Tibial nerve (tissue), 4 donors: ENCODE results near the gene DNASE1L2. TPM values are rescaled to one million over a fixed set of nuclear protein-coding genes. Genes with fewer than 3 reads are reported as not detected.

Experiments used
- DNase-seq, 2 donors: peaks; one replicate each; pipeline ENCODE4 v3.0.0-alpha.2; 2019; ENCODE audit warnings: low spot score in 2 of 2
- H3K27ac ChIP-seq, 4 donors: fragments of 200-600 bp; sonication (generic) in 3 of 4; one replicate each; pipeline ENCODE4 v1.5.1; 2017 to 2019; ENCODE audit warnings: mild to moderate bottlenecking in 1 of 4
- H3K27me3 ChIP-seq, 2 donors: fragments of 200-600 bp; sonication (generic) in 1 of 2; one replicate each; pipeline versions ENCODE4 v1.5.1 to v1.6.0; 2017 to 2019
- H3K36me3 ChIP-seq, 3 donors: fragments of 200-600 bp; sonication (generic); one replicate each; pipeline ENCODE4 v1.5.1; 2018 to 2019
- H3K4me1 ChIP-seq, 4 donors: fragments of 200-600 bp; sonication (generic) in 3 of 4; one replicate each; pipeline ENCODE4 v1.5.1; 2017 to 2019
- H3K4me3 ChIP-seq, 4 donors: fragments of 200-600 bp; sonication (generic) in 3 of 4; one replicate each; pipeline ENCODE4 v1.5.1; 2017 to 2019; ENCODE audit warnings: mild to moderate bottlenecking in 1 of 4, moderate library complexity in 1 of 4
- H3K9me3 ChIP-seq, 4 donors: fragments of 200-600 bp; sonication (generic) in 3 of 4; one replicate each; pipeline ENCODE4 v1.5.1; 2017 to 2019
- EP300 ChIP-seq, 2 donors: sonication (generic); formaldehyde crosslinking; IDR thresholded peaks; one replicate each; pipeline ENCODE4 v1.6.1; 2017; ENCODE audit warnings: antibody characterized with exemption in 2 of 2, mild to moderate bottlenecking in 1 of 2
- POLR2A ChIP-seq, 2 donors: fragments of 450-650 bp; IDR thresholded peaks; one replicate each; pipeline ENCODE4 v1.6.1; 2017; ENCODE audit warnings: antibody characterized with exemption in 2 of 2, mild to moderate bottlenecking in 2 of 2, moderate library complexity in 2 of 2
- WGBS, 2 donors: methylation state at CpG; one replicate each; pipeline ENCODE4 v1.1.5; 2018; 5-methylcytosine and 5-hydroxymethylcytosine counted together
- total RNA-seq, 4 donors: library from RNA; depleted of rRNA; stranded (reverse); fragments of >200 nt; gene quantifications; one replicate each; pipeline ENCODE4 v1.1.0, GENCODE V29; 2016
- TF ChIP-seq, protein P1 (sequence below), 5 experiments: fragments of 200-600 bp in 3 of 5; fragments of 450-650 bp in 2 of 5; sonication (generic) in 3 of 5; IDR thresholded peaks; one replicate each; pipeline ENCODE4 v1.5.1; 2016 to 2019; ENCODE audit warnings: antibody characterized with exemption in 5 of 5, mild to moderate bottlenecking in 3 of 5, moderate library complexity in 2 of 5

The DNASE1L2 gene
- total RNA-seq, 4 donors from 2014 or later = 0.39 to 5.4 (median 0.64) TPM

DNA sequence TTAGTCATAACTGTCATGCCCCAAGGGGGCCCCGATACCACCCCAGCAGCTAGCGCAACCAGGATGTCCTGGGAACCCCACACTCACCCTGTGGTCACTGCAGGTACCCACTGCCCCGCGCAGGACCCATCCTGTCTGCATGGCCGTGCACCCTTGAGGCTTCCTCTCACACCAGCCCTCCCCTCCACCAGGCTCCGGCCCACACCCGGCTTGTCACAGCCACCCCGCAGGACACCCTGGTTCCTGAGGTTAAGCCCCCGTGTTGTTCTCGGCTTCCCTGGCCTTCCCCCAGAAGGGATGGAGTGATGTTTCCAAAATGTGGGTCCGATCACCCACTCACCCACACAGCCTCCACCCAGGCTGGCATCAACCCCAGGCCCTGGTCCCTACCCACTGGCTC lies 7.5 kb downstream of the DNASE1L2 start:
- Histone ChIP-seq H3K9me3 (no peaks in the 10 kb centered on the region), H3K4me3 (no peak overlapping the region), H3K36me3 (peaks cover 0 to 83% (median 12%) of the 10 kb centered on the region in 3 donors), H3K27ac (no peak overlapping the region), H3K4me1 (no peaks in the 10 kb centered on the region), H3K27me3 (no peaks in the 10 kb centered on the region)
- TF ChIP-seq POLR2A (IDR thresholded peaks at IDR 0.05) = no peak
- TF ChIP-seq, protein P1, sequence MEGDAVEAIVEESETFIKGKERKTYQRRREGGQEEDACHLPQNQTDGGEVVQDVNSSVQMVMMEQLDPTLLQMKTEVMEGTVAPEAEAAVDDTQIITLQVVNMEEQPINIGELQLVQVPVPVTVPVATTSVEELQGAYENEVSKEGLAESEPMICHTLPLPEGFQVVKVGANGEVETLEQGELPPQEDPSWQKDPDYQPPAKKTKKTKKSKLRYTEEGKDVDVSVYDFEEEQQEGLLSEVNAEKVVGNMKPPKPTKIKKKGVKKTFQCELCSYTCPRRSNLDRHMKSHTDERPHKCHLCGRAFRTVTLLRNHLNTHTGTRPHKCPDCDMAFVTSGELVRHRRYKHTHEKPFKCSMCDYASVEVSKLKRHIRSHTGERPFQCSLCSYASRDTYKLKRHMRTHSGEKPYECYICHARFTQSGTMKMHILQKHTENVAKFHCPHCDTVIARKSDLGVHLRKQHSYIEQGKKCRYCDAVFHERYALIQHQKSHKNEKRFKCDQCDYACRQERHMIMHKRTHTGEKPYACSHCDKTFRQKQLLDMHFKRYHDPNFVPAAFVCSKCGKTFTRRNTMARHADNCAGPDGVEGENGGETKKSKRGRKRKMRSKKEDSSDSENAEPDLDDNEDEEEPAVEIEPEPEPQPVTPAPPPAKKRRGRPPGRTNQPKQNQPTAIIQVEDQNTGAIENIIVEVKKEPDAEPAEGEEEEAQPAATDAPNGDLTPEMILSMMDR (IDR thresholded peaks at IDR 0.05) = no peak
- TF ChIP-seq EP300 (IDR thresholded peaks at IDR 0.05) = no peak
- WGBS, 2 donors = 89 to 97% methylated on average over 11 of the region's 11 CpGs
- DNase-seq = no peak

DNA sequence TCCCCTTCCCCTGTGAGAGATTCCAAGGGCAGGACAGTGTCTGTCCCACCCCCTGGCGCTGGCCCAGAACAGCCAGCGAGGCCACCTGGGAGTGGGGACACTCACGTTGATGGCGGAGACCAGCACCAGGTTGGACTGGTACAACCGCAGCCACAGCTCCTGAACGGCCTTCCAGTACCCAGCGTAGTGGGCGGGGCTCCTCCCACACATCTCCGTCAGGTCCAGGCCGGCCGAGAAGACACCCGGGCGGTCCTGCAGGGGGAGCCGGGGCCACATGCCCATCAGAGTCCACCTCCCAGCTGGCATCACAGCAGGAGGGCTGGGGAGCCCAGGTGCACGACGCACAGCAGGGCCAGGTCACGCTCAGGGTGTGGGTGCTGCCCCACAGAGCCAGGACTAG lies 8.1 kb downstream of the DNASE1L2 start:
- 59 to 75% methylated on average over 12 to 14 of the region's 17 CpGs for WGBS, 2 donors
- Histone ChIP-seq H3K36me3 (peaks cover 0 to 82% (median 12%) of the 10 kb centered on the region in 3 donors), H3K4me1 (no peaks in the 10 kb centered on the region), H3K9me3 (no peaks in the 10 kb centered on the region), H3K4me3 (no peak overlapping the region), H3K27me3 (no peaks in the 10 kb centered on the region), H3K27ac (no peak overlapping the region)
- TF ChIP-seq EP300 (IDR thresholded peaks at IDR 0.05) (no peak), POLR2A (IDR thresholded peaks at IDR 0.05) (no peak)
- TF ChIP-seq, protein P1 (IDR thresholded peaks at IDR 0.05) = no peak
- DNase-seq = no peak

DNA sequence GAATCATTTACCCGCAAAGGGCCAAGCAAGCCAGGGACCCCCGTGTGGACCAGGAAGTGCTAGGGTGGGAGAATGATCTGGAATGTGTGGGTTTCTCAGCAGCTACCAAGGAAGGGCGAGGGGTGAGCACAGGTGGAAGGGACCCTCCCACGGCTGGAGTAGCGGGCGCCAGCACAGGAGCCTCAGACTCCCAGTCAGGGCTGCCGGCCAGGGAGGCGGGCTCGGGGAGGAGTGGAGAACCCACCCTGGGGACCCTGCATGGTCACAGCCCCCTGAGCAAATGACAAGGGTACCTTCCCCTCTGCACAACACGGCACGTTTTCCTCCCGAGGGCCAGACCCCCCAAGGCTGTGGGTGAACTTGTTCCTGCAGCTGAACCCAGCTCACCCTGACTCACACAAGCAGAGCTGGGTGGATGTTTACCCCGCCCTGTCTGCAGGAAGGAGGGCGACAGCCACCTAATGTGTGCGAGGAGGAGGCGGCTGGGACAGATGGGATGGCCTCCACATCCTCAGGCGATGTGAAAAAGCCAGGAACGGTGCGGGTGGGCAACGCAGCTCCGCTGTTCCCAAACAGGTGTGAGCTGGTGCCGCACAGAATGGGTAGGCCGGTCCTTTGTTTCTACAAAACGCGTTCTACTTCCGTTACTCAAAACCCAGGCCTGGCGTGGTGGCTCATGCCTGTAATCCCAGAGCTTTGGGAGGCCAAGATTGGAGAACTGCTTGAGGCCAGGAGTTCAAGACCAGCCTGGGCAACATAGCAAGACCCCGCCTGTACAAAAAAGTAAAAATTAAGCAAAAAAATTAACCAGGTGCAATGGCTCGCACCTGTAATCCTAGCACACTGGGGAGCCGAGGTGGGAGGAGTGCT lies 8.9 kb downstream of the DNASE1L2 start:
- Histone ChIP-seq H3K9me3 (no peaks in the 10 kb centered on the region), H3K27ac (no peak overlapping the region), H3K4me3 (no peak overlapping the region), H3K4me1 (peaks cover 0 to 4% (median 2%) of the 10 kb centered on the region in 4 donors), H3K27me3 (no peaks in the 10 kb centered on the region), H3K36me3 (peaks cover 0 to 76% (median 12%) of the 10 kb centered on the region in 3 donors)
- no peak for DNase-seq
- no peak for TF ChIP-seq POLR2A (IDR thresholded peaks at IDR 0.05)
- no peak for TF ChIP-seq EP300 (IDR thresholded peaks at IDR 0.05)
- TF ChIP-seq, protein P1 (IDR thresholded peaks at IDR 0.05) = no peak
- WGBS, 2 donors = 92 to 94% methylated on average over 30 of the region's 30 CpGs

DNA sequence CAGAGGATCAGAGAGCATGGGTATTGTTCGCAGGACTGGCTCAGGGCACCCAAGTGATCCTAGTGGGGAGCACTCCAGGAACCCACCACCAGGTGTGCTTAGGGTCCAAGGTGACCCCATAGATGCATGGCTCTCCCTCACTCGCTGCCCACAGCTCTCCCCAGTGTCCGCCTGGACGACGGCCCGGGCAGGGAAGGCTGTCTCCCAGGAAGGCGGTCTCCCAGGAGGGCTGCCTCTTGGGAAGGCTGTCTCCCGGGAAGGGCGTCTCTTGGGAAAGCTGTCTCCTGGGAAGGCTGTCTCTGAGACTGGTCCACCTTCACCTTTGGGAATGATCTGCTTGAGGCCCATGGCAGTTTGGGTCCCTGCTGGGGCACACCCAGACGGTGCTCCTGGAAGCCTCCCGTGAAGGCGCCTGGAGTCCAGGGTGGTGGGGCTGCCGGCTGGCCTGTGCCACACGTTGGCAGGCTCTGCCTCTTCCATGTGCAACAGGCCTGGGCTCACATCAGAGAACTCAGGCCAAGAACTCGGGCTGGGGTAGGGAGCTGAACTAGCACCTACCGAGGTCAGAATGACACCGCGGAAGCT lies 10.1 kb downstream of the DNASE1L2 start:
- no peaks in the 10 kb centered on the region for H3K9me3 ChIP-seq
- no peak overlapping the region for H3K4me3 ChIP-seq
- WGBS, 2 donors = 86 to 93% methylated on average over 15 to 17 of the region's 18 CpGs
- TF ChIP-seq POLR2A (IDR thresholded peaks at IDR 0.05) (no peak), EP300 (IDR thresholded peaks at IDR 0.05) (no peak)
- TF ChIP-seq, protein P1 (IDR thresholded peaks at IDR 0.05) = no peak
- no peak overlapping the region for H3K27ac ChIP-seq
- no peaks in the 10 kb centered on the region for H3K27me3 ChIP-seq
- H3K4me1 ChIP-seq = peaks cover 0 to 13% (median 4%) of the 10 kb centered on the region in 4 donors
- H3K36me3 ChIP-seq = peaks cover 0 to 65% (median 12%) of the 10 kb centered on the region in 3 donors
- DNase-seq = no peak
